ENCODE data around the gene GTPBP4.

GTPBP4 gene

GRCh38 chr10:1048732-1049424 lies 60.6 kb downstream of the GTPBP4 start, which contains the start of gene IDI1:
Gene IDI1, minus strand, starts transcription at chr10:1049119. Its CDS starts 116 bp downstream, at chr10:1049003.
- Histone ChIP-seq H3K27me3 (ENCODE audit: insufficient read depth, low read length, poor library complexity) (no peaks in the 10 kb centered on the region), H3K56ac (ENCODE audit: low read length) (peak within 1 kb of the TSS; percentile 100), H3K79me1 (ENCODE audit: low read length) (peaks cover 18% of the 10 kb centered on the region), H3K4me2 (ENCODE audit: low read length) (peak within 1 kb of the TSS; percentile 89), H3K4me3 (ENCODE audit: low read length) (peak within 1 kb of the TSS; percentile 100), H3K23ac (ENCODE audit: low read length) (peak within 1 kb of the TSS; percentile 86), H4K8ac (ENCODE audit: low read depth, low read length) (no peak within 1 kb of the TSS), H3K4me1 (ENCODE audit: control insufficient read depth, low read depth, low read length) (peaks cover 10% of the 10 kb centered on the region), H3K18ac (ENCODE audit: low read length) (peak within 1 kb of the TSS; percentile 64), H3K79me2 (ENCODE audit: control insufficient read depth, insufficient read depth, low read length) (peaks cover 59% of the 10 kb centered on the region), H3K36me3 (ENCODE audit: control insufficient read depth, insufficient read depth, low read length) (peaks cover 2% of the 10 kb centered on the region), H4K5ac (ENCODE audit: low read length) (no peak within 1 kb of the TSS), H2AK5ac (ENCODE audit: low read length) (peak within 1 kb of the TSS; percentile 98), H2BK15ac (replicated peaks; ENCODE audit: low read depth) (no peak within 1 kb of the TSS), H2BK5ac (ENCODE audit: low read length) (peak within 1 kb of the TSS; percentile 93), H3K4ac (ENCODE audit: low read depth, low read length) (peak within 1 kb of the TSS; percentile 74), H3K27ac (ENCODE audit: low read depth, low read length) (peak within 1 kb of the TSS; percentile 98), H3K9ac (ENCODE audit: low read length) (peak within 1 kb of the TSS; percentile 100), H2BK120ac (ENCODE audit: low read depth, low read length) (no peak within 1 kb of the TSS)
- peak; percentile 100 for DNase-seq
- WGBS (ENCODE audit: extremely low coverage, insufficient coverage, low lambda C conversion rate), result no CpG with 5 or more reads among the region's 83 CpGs

GRCh38 chr10:1049425-1049958 lies 61.3 kb downstream of the GTPBP4 start:
- Histone ChIP-seq H3K56ac (ENCODE audit: low read length) (peak overlapping the region; percentile 81), H3K23ac (ENCODE audit: low read length) (no peak overlapping the region), H2BK5ac (ENCODE audit: low read length) (no peak overlapping the region), H3K36me3 (ENCODE audit: control insufficient read depth, insufficient read depth, low read length) (no peaks in the 10 kb centered on the region), H3K79me1 (ENCODE audit: low read length) (peaks cover 14% of the 10 kb centered on the region), H4K5ac (ENCODE audit: low read length) (no peak overlapping the region), H2BK15ac (replicated peaks; ENCODE audit: low read depth) (no peak overlapping the region), H3K4me3 (ENCODE audit: low read length) (peak overlapping the region; percentile 76), H2BK120ac (ENCODE audit: low read depth, low read length) (no peak overlapping the region), H3K27ac (ENCODE audit: low read depth, low read length) (peak overlapping the region; percentile 89), H3K4me2 (ENCODE audit: low read length) (peak overlapping the region; percentile 81), H3K18ac (ENCODE audit: low read length) (peak overlapping the region; percentile 8), H3K79me2 (ENCODE audit: control insufficient read depth, insufficient read depth, low read length) (peaks cover 57% of the 10 kb centered on the region), H3K9ac (ENCODE audit: low read length) (peak overlapping the region; percentile 83), H3K27me3 (ENCODE audit: insufficient read depth, low read length, poor library complexity) (no peaks in the 10 kb centered on the region), H3K4me1 (ENCODE audit: control insufficient read depth, low read depth, low read length) (peaks cover 8% of the 10 kb centered on the region), H2AK5ac (ENCODE audit: low read length) (no peak overlapping the region), H3K4ac (ENCODE audit: low read depth, low read length) (peak overlapping the region; percentile 62), H4K8ac (ENCODE audit: low read depth, low read length) (no peak overlapping the region)
- WGBS (ENCODE audit: extremely low coverage, insufficient coverage, low lambda C conversion rate), result no CpG with 5 or more reads among the region's 34 CpGs
- DNase-seq, result no peak

GRCh38 chr10:1050145-1050544 lies 61.9 kb downstream of the GTPBP4 start:
- Histone ChIP-seq H3K9ac (ENCODE audit: low read length) (peak overlapping the region; percentile 83), H3K56ac (ENCODE audit: low read length) (peak overlapping the region; percentile 62), H3K4me1 (ENCODE audit: control insufficient read depth, low read depth, low read length) (peaks cover 4% of the 10 kb centered on the region), H3K23ac (ENCODE audit: low read length) (no peak overlapping the region), H3K27me3 (ENCODE audit: insufficient read depth, low read length, poor library complexity) (no peaks in the 10 kb centered on the region), H3K4ac (ENCODE audit: low read depth, low read length) (no peak overlapping the region), H3K4me2 (ENCODE audit: low read length) (peak overlapping the region; percentile 81), H3K27ac (ENCODE audit: low read depth, low read length) (no peak overlapping the region), H3K79me1 (ENCODE audit: low read length) (peaks cover 12% of the 10 kb centered on the region), H2BK5ac (ENCODE audit: low read length) (no peak overlapping the region), H2BK15ac (replicated peaks; ENCODE audit: low read depth) (no peak overlapping the region), H2BK120ac (ENCODE audit: low read depth, low read length) (no peak overlapping the region), H3K36me3 (ENCODE audit: control insufficient read depth, insufficient read depth, low read length) (no peaks in the 10 kb centered on the region), H4K8ac (ENCODE audit: low read depth, low read length) (no peak overlapping the region), H2AK5ac (ENCODE audit: low read length) (no peak overlapping the region), H3K18ac (ENCODE audit: low read length) (no peak overlapping the region), H3K79me2 (ENCODE audit: control insufficient read depth, insufficient read depth, low read length) (peaks cover 57% of the 10 kb centered on the region), H4K5ac (ENCODE audit: low read length) (no peak overlapping the region), H3K4me3 (ENCODE audit: low read length) (peak overlapping the region; percentile 76)
- DNase-seq, result peak; percentile 53
- WGBS (ENCODE audit: extremely low coverage, insufficient coverage, low lambda C conversion rate), result 100% methylated on average over 1 of the region's 5 CpGs

- H3K27ac ChIP-seq (ENCODE audit: low read depth, low read length), result no peak overlapping the region
- H3K23ac ChIP-seq (ENCODE audit: low read length), result no peak overlapping the region
- H2BK120ac ChIP-seq (ENCODE audit: low read depth, low read length), result no peak overlapping the region
- H3K56ac ChIP-seq (ENCODE audit: low read length), result peak overlapping the region; percentile 76
- no peak overlapping the region for H2BK5ac ChIP-seq (ENCODE audit: low read length)
- H3K4me1 ChIP-seq (ENCODE audit: control insufficient read depth, low read depth, low read length), result peaks cover 4% of the 10 kb centered on the region
- no peak overlapping the region for H3K4ac ChIP-seq (ENCODE audit: low read depth, low read length)
- WGBS (ENCODE audit: extremely low coverage, insufficient coverage, low lambda C conversion rate), result no CpG with 5 or more reads among the region's 4 CpGs
- no peak overlapping the region for H2AK5ac ChIP-seq (ENCODE audit: low read length)
- peak; percentile 73 for DNase-seq
- H3K79me2 ChIP-seq (ENCODE audit: control insufficient read depth, insufficient read depth, low read length), result peaks cover 56% of the 10 kb centered on the region
- H2BK15ac ChIP-seq (replicated peaks; ENCODE audit: low read depth), result no peak overlapping the region
- H3K9ac ChIP-seq (ENCODE audit: low read length), result peak overlapping the region; percentile 61
- no peak overlapping the region for H3K18ac ChIP-seq (ENCODE audit: low read length)
- peaks cover 13% of the 10 kb centered on the region for H3K79me1 ChIP-seq (ENCODE audit: low read length)
- H3K36me3 ChIP-seq (ENCODE audit: control insufficient read depth, insufficient read depth, low read length), result no peaks in the 10 kb centered on the region
- H3K27me3 ChIP-seq (ENCODE audit: insufficient read depth, low read length, poor library complexity), result no peaks in the 10 kb centered on the region
- H4K8ac ChIP-seq (ENCODE audit: low read depth, low read length), result no peak overlapping the region
- H3K4me2 ChIP-seq (ENCODE audit: low read length), result peak overlapping the region; percentile 56
- no peak overlapping the region for H3K4me3 ChIP-seq (ENCODE audit: low read length)
- no peak overlapping the region for H4K5ac ChIP-seq (ENCODE audit: low read length)
These were observed 62.3 kb downstream of the GTPBP4 start for GRCh38 chr10:1050554-1050953.

GRCh38 chr10:1054684-1055083 lies 66.5 kb downstream of the GTPBP4 start:
- Histone ChIP-seq H3K79me1 (ENCODE audit: low read length) (peaks cover 17% of the 10 kb centered on the region), H2BK120ac (ENCODE audit: low read depth, low read length) (no peak overlapping the region), H2BK15ac (replicated peaks; ENCODE audit: low read depth) (no peak overlapping the region), H2AK5ac (ENCODE audit: low read length) (no peak overlapping the region), H3K4ac (ENCODE audit: low read depth, low read length) (no peak overlapping the region), H3K27ac (ENCODE audit: low read depth, low read length) (no peak overlapping the region), H4K8ac (ENCODE audit: low read depth, low read length) (no peak overlapping the region), H2BK5ac (ENCODE audit: low read length) (no peak overlapping the region), H3K4me2 (ENCODE audit: low read length) (peak overlapping the region; percentile 14), H3K79me2 (ENCODE audit: control insufficient read depth, insufficient read depth, low read length) (peaks cover 56% of the 10 kb centered on the region), H3K18ac (ENCODE audit: low read length) (no peak overlapping the region), H3K36me3 (ENCODE audit: control insufficient read depth, insufficient read depth, low read length) (no peaks in the 10 kb centered on the region), H3K56ac (ENCODE audit: low read length) (peak overlapping the region; percentile 76), H3K4me3 (ENCODE audit: low read length) (no peak overlapping the region), H4K5ac (ENCODE audit: low read length) (no peak overlapping the region), H3K27me3 (ENCODE audit: insufficient read depth, low read length, poor library complexity) (no peaks in the 10 kb centered on the region), H3K9ac (ENCODE audit: low read length) (peak overlapping the region; percentile 38), H3K4me1 (ENCODE audit: control insufficient read depth, low read depth, low read length) (peaks cover 2% of the 10 kb centered on the region), H3K23ac (ENCODE audit: low read length) (no peak overlapping the region)
- no peak for DNase-seq
- WGBS (ENCODE audit: extremely low coverage, insufficient coverage, low lambda C conversion rate), result no CpG with 5 or more reads among the region's 6 CpGs

Data from mesendoderm (in vitro differentiated cells).